Measurements from ENCODE around the gene HIF3A. TPM values are rescaled to one million over a fixed set of nuclear protein-coding genes. Genes with fewer than 3 reads are reported as not detected.

HIF3A gene
- total and polyA plus RNA-seq, 2 of the 8 experiments (the other 6 are each of a cell fraction or from before 2014, with no cell fraction given), result 38.6 to 38.8 TPM

- TF ChIP-seq KDM4A (IDR thresholded peaks at IDR 0.05; ENCODE audit: low read depth, low read length, severe bottlenecking) (peak; percentile 75), CHD7 (IDR thresholded peaks at IDR 0.05; ENCODE audit: insufficient replicate concordance, low read length) (no peak), SRF (IDR thresholded peaks at IDR 0.05; ENCODE audit: low read depth, low read length) (no peak), EP300 (IDR thresholded peaks at IDR 0.05; ENCODE audit: borderline replicate concordance in 1 of 2, low read depth in 2 of 2, low read length in 2 of 2) (no peak), NANOG (IDR thresholded peaks at IDR 0.05; ENCODE audit: insufficient read depth, low read depth, low read length, poor library complexity, severe bottlenecking) (no peak), RAD21 (IDR thresholded peaks at IDR 0.05 in 1 of 2, conservative IDR thresholded peaks at IDR 0.05 in 1 of 2; ENCODE audit: low read depth in 2 of 2, low read length in 2 of 2) (no peak), SIRT6 (IDR thresholded peaks at IDR 0.05; ENCODE audit: low read length) (no peak), POLR2AphosphoS5 (IDR thresholded peaks at IDR 0.05; ENCODE audit: low read depth, low read length) (no peak), CREB1 (IDR thresholded peaks at IDR 0.05) (no peak), CTBP2 (IDR thresholded peaks at IDR 0.05; ENCODE audit: borderline replicate concordance, insufficient read depth, insufficient read length, low read length) (no peak)
Observed at GRCh38 chr19:46296722-46297461, at the start of gene HIF3A (continued).

Measured in H1 (cell line).